Mesendoderm (in vitro differentiated cells): ENCODE measurements around the gene ZSCAN21.

Source experiments
- DNase-seq: peaks from one replicate; pipeline ENCODE4 v3.0.0; 2013
- H2AK5ac ChIP-seq: 2 replicates; pipeline ENCODE4 v1.6.1; 2013; ENCODE audit warnings: low read length, inconsistent platforms
- H2BK120ac ChIP-seq: 2 replicates; pipeline ENCODE4 v1.6.1; 2013; ENCODE audit warnings: low read depth, mild to moderate bottlenecking, low read length, moderate library complexity, mixed read lengths
- H2BK15ac ChIP-seq: replicated peaks from 2 replicates; pipeline ENCODE4 v1.6.1; 2013; ENCODE audit warnings: low read depth, mild to moderate bottlenecking, moderate library complexity
- H2BK5ac ChIP-seq: 2 replicates; pipeline ENCODE4 v1.6.1; 2013; ENCODE audit warnings: low read length, inconsistent platforms
- H3K18ac ChIP-seq: 2 replicates; pipeline ENCODE4 v1.6.1; 2013; ENCODE audit warnings: mild to moderate bottlenecking, low read length, mixed read lengths
- H3K23ac ChIP-seq: one replicate; pipeline ENCODE4 v1.6.1; 2013; ENCODE audit warnings: low read length
- H3K27ac ChIP-seq: 2 replicates; pipeline ENCODE4 v1.5.1; 2013; ENCODE audit warnings: low read depth, mild to moderate bottlenecking, inconsistent platforms, low read length, moderate library complexity
- H3K27me3 ChIP-seq: 2 replicates; pipeline ENCODE4 v1.6.1; 2013; ENCODE audit warnings: low read length, control low read depth, mild to moderate bottlenecking, inconsistent platforms; ENCODE audit not compliant: insufficient read depth, poor library complexity
- H3K36me3 ChIP-seq: 2 replicates; pipeline ENCODE4 v1.6.1; 2013; ENCODE audit warnings: low read length, inconsistent platforms; ENCODE audit not compliant: control insufficient read depth, insufficient read depth
- H3K4ac ChIP-seq: one replicate; pipeline ENCODE4 v1.6.1; 2013; ENCODE audit warnings: low read depth, mild to moderate bottlenecking, low read length, moderate library complexity
- H3K4me1 ChIP-seq: 2 replicates; pipeline ENCODE4 v1.6.1; 2013; ENCODE audit warnings: low read depth, low read length, inconsistent platforms; ENCODE audit not compliant: control insufficient read depth
- H3K4me2 ChIP-seq: 2 replicates; pipeline ENCODE4 v1.6.1; 2013; ENCODE audit warnings: low read length
- H3K4me3 ChIP-seq: 2 replicates; pipeline ENCODE4 v1.5.1; 2013; ENCODE audit warnings: mild to moderate bottlenecking, low read length
- H3K56ac ChIP-seq: one replicate; pipeline ENCODE4 v1.6.1; 2013; ENCODE audit warnings: low read length
- H3K79me1 ChIP-seq: 2 replicates; pipeline ENCODE4 v1.6.1; 2013; ENCODE audit warnings: low read length, inconsistent platforms
- H3K79me2 ChIP-seq: 2 replicates; pipeline ENCODE4 v1.6.1; 2013; ENCODE audit warnings: mild to moderate bottlenecking, low read length; ENCODE audit not compliant: control insufficient read depth, insufficient read depth
- H3K9ac ChIP-seq: 2 replicates; pipeline ENCODE4 v1.6.1; 2013; ENCODE audit warnings: low read length, inconsistent platforms
- H4K5ac ChIP-seq: one replicate; pipeline ENCODE4 v1.6.1; 2013; ENCODE audit warnings: low read length
- H4K8ac ChIP-seq: one replicate; pipeline ENCODE4 v1.6.1; 2013; ENCODE audit warnings: low read depth, mild to moderate bottlenecking, control low read depth, low read length, moderate library complexity
- WGBS: extraction: QIAGEN DNeasy Blood & Tissue Kit; methylation state at CpG from one replicate; pipeline ENCODE4 v1.1.7; 2013; ENCODE audit warnings: low lambda C conversion rate, missing lambda C conversion rate; ENCODE audit not compliant: insufficient coverage; ENCODE audit errors: extremely low coverage; 5-methylcytosine and 5-hydroxymethylcytosine counted together

The ZSCAN21 gene

DNA sequence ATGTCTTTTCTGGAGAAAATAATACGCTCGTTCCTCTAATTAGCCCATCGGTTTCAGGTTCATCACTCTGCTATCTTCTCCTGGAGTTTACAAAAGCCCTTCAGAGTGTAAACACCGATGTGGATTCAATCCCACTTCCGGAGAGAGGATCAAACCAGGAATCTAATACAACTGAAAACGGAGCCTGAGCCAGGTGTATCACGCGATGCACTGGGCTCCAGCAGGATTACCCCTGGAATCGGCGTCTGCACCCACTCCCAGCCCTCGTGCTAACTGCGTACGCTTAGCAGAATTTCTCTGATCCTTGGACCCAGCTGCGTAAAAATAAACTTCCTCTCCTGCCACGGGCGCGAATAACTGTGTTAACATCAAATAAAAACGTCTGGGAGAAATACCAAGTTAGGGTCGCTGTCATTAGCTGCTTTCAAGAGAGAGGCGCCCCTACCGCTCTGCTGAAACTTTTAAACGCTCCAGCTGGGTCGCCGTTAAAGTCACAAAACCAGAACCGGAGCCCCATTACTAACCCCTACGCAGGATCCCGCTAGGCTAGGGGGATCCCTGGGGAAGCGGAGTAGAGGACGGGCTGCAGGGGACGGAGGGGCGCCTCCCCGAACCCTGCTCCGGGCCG, 31.4 kb downstream of the ZSCAN21 start:
- H3K9ac ChIP-seq, result peak overlapping the region; percentile 98
- H3K18ac ChIP-seq, result peak overlapping the region; percentile 93
- H3K36me3 ChIP-seq, result peaks cover 7% of the 10 kb centered on the region
- H3K79me1 ChIP-seq, result peaks cover 10% of the 10 kb centered on the region
- H3K4me3 ChIP-seq, result peak overlapping the region; percentile 100
- H3K4me2 ChIP-seq, result peak overlapping the region; percentile 86
- H3K27me3 ChIP-seq, result no peaks in the 10 kb centered on the region
- peak; percentile 64 for DNase-seq
- peak overlapping the region; percentile 98 for H3K4ac ChIP-seq
- no peak overlapping the region for H2BK120ac ChIP-seq
- peak overlapping the region; percentile 96 for H3K56ac ChIP-seq
- H3K79me2 ChIP-seq, result peaks cover 40% of the 10 kb centered on the region
- peaks cover 3% of the 10 kb centered on the region for H3K4me1 ChIP-seq
- no peak overlapping the region for H2BK5ac ChIP-seq
- peak overlapping the region; percentile 78 for H4K8ac ChIP-seq
- peak overlapping the region; percentile 47 for H4K5ac ChIP-seq
- no CpG with 5 or more reads among the region's 34 CpGs for WGBS
- H3K23ac ChIP-seq, result peak overlapping the region; percentile 89
- H3K27ac ChIP-seq, result peak overlapping the region; percentile 49
- no peak overlapping the region for H2BK15ac ChIP-seq
- peak overlapping the region; percentile 65 for H2AK5ac ChIP-seq

DNA sequence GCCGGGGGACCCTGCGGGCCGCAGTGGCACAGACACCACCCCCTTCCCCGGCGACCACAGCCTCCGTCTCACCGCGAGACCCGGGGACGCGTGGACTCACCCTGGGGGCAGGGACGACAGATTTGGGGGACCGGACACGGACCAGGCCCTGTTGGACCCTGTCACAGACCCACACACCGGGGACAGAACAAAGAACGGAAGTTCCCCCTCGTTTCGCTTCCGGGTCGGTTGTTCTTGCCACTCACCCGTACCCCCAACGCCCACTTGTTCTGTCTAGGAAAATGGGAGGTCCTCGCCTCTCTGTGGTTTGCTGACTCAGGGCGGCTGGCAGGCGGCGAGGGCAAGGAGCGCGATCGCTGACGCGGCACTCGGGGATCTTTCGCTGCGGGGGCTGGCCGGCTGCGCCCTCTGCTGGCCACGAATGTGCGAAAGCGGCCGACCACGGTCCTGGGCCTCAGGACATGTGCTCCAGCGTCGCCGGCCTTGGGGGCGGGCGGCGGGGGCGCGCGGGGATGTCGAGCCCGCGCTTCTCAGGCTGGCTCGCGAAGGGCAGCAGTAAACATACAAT, 32.0 kb downstream of the ZSCAN21 start, which contains the start of gene ZNF3:
ZNF3 (minus strand) TSS at position 189 of the 568 bp plus-strand sequence. CDS start 4,366 bp downstream, outside the sequence.
- Histone ChIP-seq H3K9ac (peak within 1 kb of the TSS; percentile 98), H3K23ac (peak within 1 kb of the TSS; percentile 89), H3K36me3 (peaks cover 7% of the 10 kb centered on the region), H3K18ac (peak within 1 kb of the TSS; percentile 93), H2AK5ac (peak within 1 kb of the TSS; percentile 65), H2BK120ac (no peak within 1 kb of the TSS), H3K27ac (peak within 1 kb of the TSS; percentile 49), H3K79me2 (peaks cover 39% of the 10 kb centered on the region), H4K8ac (peak within 1 kb of the TSS; percentile 78), H3K56ac (peak within 1 kb of the TSS; percentile 96), H3K27me3 (no peaks in the 10 kb centered on the region), H3K4me2 (peak within 1 kb of the TSS; percentile 86), H3K4me3 (peak within 1 kb of the TSS; percentile 100), H2BK15ac (no peak within 1 kb of the TSS), H3K4me1 (peaks cover 3% of the 10 kb centered on the region), H4K5ac (peak within 1 kb of the TSS; percentile 47), H3K79me1 (peaks cover 10% of the 10 kb centered on the region), H3K4ac (peak within 1 kb of the TSS; percentile 98), H2BK5ac (peak within 1 kb of the TSS; percentile 67)
- WGBS, result no CpG with 5 or more reads among the region's 55 CpGs
- peak; percentile 100 for DNase-seq

- no peak overlapping the region for H3K4me3 ChIP-seq
These were observed 33.4 kb downstream of the ZSCAN21 start for GRCh38 chr7:100082978-100083377.

GRCh38 chr7:100085515-100085914, 35.9 kb downstream of the ZSCAN21 start:
- Histone ChIP-seq H3K4me1 (no peaks in the 10 kb centered on the region), H2AK5ac (no peak overlapping the region), H2BK120ac (no peak overlapping the region), H3K79me2 (peaks cover 12% of the 10 kb centered on the region), H3K4me3 (no peak overlapping the region), H3K56ac (no peak overlapping the region), H4K5ac (no peak overlapping the region), H3K36me3 (no peaks in the 10 kb centered on the region), H3K4ac (no peak overlapping the region), H3K9ac (no peak overlapping the region), H3K18ac (no peak overlapping the region), H2BK5ac (no peak overlapping the region), H3K27ac (no peak overlapping the region), H3K79me1 (peaks cover 4% of the 10 kb centered on the region), H3K4me2 (no peak overlapping the region), H4K8ac (no peak overlapping the region), H2BK15ac (no peak overlapping the region), H3K27me3 (no peaks in the 10 kb centered on the region), H3K23ac (no peak overlapping the region)
- WGBS, result no CpG with 5 or more reads among the region's 3 CpGs
- no peak for DNase-seq

More at GRCh38 chr7:100082978-100083377, 33.4 kb downstream of the ZSCAN21 start:
- H3K4me2 ChIP-seq, result no peak overlapping the region
- H2AK5ac ChIP-seq, result no peak overlapping the region
- no peak overlapping the region for H3K23ac ChIP-seq
- H3K4ac ChIP-seq, result no peak overlapping the region
- H3K79me1 ChIP-seq, result peaks cover 8% of the 10 kb centered on the region
- H4K5ac ChIP-seq, result no peak overlapping the region
- peaks cover 3% of the 10 kb centered on the region for H3K4me1 ChIP-seq
- no CpG with 5 or more reads among the region's 4 CpGs for WGBS
- peaks cover 32% of the 10 kb centered on the region for H3K79me2 ChIP-seq
- H3K27me3 ChIP-seq, result no peaks in the 10 kb centered on the region
- H3K9ac ChIP-seq, result no peak overlapping the region
- H2BK5ac ChIP-seq, result no peak overlapping the region
- no peak overlapping the region for H3K18ac ChIP-seq
- no peak overlapping the region for H2BK120ac ChIP-seq
- H4K8ac ChIP-seq, result no peak overlapping the region
- no peak overlapping the region for H3K56ac ChIP-seq
- H3K36me3 ChIP-seq, result peaks cover 5% of the 10 kb centered on the region
- no peak overlapping the region for H3K27ac ChIP-seq
- H2BK15ac ChIP-seq, result no peak overlapping the region
- no peak for DNase-seq

DNA sequence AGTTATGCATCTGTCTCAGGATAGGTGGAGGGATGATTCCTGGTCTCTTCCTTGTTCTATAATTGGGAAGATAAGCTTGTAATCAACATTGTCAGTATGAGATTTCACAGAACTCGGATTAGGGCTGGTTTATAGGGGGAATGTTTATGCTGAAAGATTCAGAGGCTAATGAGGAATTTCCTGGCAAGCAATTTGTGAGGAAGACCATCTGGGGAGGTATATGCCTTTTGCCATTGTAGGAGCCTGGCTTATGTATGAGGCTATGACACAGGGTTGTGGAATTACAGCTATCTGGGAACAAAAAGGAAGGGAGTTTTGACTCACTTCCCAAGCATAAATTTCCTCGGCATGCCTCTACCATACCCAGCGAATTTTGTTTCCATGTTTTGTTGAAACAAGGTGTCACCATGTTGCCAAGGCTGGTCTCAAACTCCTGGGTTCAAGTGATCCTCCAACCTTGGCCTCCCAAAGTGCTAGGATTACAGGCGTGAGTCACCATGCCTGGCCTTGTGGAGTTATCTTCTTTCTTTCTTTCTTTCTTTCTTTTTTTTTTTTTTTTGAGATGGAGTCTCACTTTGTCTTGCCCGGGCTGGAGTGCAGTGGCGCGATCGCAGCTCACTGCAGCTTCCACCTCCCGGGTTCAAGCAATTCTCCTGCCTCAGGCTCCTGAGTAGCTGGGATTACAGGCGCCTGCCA, 37.6 kb downstream of the ZSCAN21 start:
- H4K5ac ChIP-seq, result no peak overlapping the region
- peak overlapping the region; percentile 25 for H3K56ac ChIP-seq
- H3K36me3 ChIP-seq, result no peaks in the 10 kb centered on the region
- no peak overlapping the region for H2BK15ac ChIP-seq
- no peak overlapping the region for H3K4me3 ChIP-seq
- H3K23ac ChIP-seq, result no peak overlapping the region
- no peak overlapping the region for H2BK120ac ChIP-seq
- no peak overlapping the region for H3K9ac ChIP-seq
- no peak overlapping the region for H3K4ac ChIP-seq
- peaks cover 4% of the 10 kb centered on the region for H3K79me1 ChIP-seq
- H3K4me1 ChIP-seq, result no peaks in the 10 kb centered on the region
- H3K79me2 ChIP-seq, result peaks cover 2% of the 10 kb centered on the region
- no peak overlapping the region for H2BK5ac ChIP-seq
- no CpG with 5 or more reads among the region's 10 CpGs for WGBS
- H3K4me2 ChIP-seq, result no peak overlapping the region
- peak overlapping the region; percentile 29 for H3K27ac ChIP-seq
- H3K27me3 ChIP-seq, result no peaks in the 10 kb centered on the region
- H2AK5ac ChIP-seq, result no peak overlapping the region
- H4K8ac ChIP-seq, result no peak overlapping the region
- H3K18ac ChIP-seq, result no peak overlapping the region
- DNase-seq, result peak; percentile 94
